PC-9 (cell line): Measurements from ENCODE around the gene PDLIM7.

Experiments
- CTCF ChIP-seq: fragments of 200-600 bp; sonication (generic); conservative IDR thresholded peaks from 2 replicates; pipeline ENCODE4 v1.6.1; 2017; ENCODE audit warnings: mixed run types, antibody characterized with exemption, mild to moderate bottlenecking, moderate library complexity
- EZH2 ChIP-seq: fragments of 200-600 bp; sonication (generic); IDR thresholded peaks from 2 replicates; pipeline ENCODE4 v1.8.0; 2017; ENCODE audit warnings: antibody characterized with exemption, low read depth

DNA sequence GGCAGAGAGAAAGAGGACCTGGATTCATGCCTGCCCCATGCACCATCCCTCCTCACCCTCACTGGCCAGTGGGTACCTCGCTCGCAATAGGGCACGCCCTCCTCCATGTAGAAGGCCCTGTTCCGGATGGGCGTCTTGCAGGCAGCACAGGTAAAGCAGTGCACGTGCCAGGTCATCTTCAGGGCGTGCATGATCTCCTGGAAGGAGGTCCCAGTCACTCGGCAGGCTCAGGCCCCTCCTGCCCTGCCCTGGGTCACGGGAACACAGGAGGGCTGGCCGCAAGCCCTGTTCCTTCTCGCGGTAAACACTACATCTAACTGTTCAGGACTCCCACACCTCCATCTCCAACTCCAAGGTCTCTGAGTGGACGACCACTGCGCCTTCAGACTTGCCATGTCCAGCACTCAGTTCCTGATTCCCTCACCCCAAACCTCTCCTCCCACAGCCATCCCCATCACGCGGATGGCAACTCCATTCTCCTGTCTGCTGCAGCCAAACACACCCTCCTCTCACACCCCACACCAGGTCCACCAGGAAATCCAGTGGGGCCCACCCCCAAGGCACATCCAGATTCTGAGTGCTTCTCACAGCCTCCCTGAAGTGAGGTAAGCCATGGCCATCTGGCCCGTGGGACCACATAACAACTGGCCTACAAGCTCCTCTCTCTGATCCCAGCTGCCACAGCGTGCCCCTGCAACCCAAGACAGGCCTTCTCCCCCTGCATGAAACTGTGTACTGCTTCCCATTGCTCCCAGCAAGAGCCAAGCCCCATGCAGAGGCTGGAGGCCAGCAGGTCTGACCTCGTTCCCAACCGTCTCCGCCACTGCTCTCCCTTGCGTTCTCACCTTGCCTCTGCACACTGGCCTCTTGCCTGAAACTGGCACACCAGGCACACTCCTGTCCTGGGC lies 13.2 kb downstream of the PDLIM7 start:
- TF ChIP-seq CTCF (no peak), EZH2 (no peak)
